Left renal cortex interstitium (tissue), 4 donors: Measurements from ENCODE around the gene CNGA4. TPM values are rescaled to one million over a fixed set of nuclear protein-coding genes. Genes with fewer than 3 reads are reported as not detected.

Experiments used
- DNase-seq, 4 donors: peaks; one replicate each; pipeline ENCODE4 v3.0.0-alpha.2; 2013; ENCODE audit warnings: low read depth in 4 of 4, low spot score in 2 of 4, missing footprints in 1 of 4
- polyA plus RNA-seq, 4 donors: library from polyadenylated mRNA; unstranded; fragments of 120-200 nt; gene quantifications; one replicate each; pipeline ENCODE4 v1.2.1, GENCODE V29; 2013; ENCODE audit not compliant: insufficient read length in 4 of 4

The CNGA4 gene, protein sequence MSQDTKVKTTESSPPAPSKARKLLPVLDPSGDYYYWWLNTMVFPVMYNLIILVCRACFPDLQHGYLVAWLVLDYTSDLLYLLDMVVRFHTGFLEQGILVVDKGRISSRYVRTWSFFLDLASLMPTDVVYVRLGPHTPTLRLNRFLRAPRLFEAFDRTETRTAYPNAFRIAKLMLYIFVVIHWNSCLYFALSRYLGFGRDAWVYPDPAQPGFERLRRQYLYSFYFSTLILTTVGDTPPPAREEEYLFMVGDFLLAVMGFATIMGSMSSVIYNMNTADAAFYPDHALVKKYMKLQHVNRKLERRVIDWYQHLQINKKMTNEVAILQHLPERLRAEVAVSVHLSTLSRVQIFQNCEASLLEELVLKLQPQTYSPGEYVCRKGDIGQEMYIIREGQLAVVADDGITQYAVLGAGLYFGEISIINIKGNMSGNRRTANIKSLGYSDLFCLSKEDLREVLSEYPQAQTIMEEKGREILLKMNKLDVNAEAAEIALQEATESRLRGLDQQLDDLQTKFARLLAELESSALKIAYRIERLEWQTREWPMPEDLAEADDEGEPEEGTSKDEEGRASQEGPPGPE
- polyA plus RNA-seq, result under 1 TPM in 3 of 4 donors, not detected in 1; 0.23 to 0.34 (median 0.27) TPM

DNA sequence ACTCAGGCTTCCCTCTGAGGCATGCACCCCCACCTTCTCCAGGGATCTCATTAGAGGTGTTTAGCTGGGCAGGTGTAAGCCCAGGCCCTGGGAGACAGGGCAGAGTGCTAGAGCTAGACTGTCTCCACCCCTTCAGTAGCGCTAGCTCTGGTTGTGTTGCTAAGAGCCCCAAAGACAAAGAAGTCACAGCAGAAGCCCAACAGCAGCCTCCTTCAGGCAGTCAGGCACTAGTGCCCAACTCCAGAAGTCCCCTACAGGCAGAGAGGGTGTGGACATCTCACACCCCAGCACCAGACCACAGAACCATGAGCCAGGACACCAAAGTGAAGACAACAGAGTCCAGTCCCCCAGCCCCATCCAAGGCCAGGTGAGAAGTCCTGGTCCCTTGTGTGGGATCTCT is at the start of gene CNGA4:
Gene CNGA4, plus strand, starts transcription at position 188 of the 400 bp plus-strand sequence. Its CDS starts 118 bp downstream, at position 306.
- DNase-seq, result no peak

DNA sequence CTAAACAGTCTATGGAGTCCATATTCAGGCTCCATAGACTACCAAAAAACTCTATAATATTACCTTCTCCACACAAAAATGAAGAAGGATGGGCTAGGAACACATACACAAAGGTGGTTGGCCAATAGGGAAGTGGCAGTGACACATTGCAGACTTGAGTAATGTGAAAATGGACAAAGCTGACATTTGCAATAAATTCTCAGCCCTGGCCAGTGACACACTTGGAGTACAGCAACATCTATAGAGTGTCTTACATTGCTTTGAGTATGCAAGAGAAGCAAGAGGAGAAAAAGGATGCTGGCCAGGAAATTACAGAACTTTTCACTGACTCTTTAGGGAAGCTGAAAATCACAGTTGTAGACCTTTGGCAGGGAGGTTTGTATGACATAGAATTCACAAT is 47.1 kb upstream of the CNGA4 start:
- no peak for DNase-seq

DNA sequence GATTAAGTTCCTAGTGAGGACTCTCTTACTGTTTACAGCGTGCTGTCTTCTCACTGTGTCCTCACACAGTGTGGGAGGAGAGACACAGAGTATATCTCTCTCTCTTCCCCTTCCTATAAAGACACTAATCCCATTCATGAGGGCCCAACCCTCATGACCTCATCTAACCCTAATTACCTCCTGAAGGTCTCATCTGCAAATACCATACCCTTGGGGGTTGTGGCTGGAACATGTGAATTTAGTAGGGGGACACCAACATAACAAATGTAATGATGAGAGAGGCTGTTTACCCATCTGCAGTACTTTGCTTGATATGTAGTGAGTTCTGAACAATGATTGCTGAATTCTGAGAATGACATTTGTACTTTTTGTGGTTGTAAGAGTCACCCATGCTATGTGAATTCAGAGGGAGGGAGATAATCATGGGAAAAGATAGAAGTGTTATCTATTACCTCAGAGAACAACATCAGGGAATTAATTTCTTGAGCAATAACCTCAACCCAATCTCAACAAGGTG is 44.8 kb upstream of the CNGA4 start:
- DNase-seq, result no peak

DNA sequence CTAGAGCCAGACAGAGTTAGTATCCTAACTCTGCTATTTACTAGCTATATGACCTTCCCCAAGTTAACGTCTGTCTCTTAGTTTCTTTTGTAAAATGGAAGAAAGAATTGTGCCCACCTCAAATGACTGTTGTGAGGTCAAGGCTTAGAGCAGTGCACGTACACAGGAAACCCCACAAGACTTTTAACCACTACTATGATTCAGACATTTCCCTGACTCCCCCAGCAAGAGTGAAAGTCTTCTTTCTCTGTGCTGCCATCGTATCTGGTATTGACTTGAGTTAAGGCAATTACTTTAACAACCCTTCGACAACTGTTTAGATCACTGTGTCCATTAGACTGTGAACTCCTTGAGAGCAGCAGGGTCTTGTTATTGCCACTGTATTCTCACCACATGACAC is 42.5 kb upstream of the CNGA4 start:
- DNase-seq, result no peak

- no peak for DNase-seq
Measured at GRCh38 chr11:6197466-6198200, 41.3 kb upstream of the CNGA4 start.

DNA sequence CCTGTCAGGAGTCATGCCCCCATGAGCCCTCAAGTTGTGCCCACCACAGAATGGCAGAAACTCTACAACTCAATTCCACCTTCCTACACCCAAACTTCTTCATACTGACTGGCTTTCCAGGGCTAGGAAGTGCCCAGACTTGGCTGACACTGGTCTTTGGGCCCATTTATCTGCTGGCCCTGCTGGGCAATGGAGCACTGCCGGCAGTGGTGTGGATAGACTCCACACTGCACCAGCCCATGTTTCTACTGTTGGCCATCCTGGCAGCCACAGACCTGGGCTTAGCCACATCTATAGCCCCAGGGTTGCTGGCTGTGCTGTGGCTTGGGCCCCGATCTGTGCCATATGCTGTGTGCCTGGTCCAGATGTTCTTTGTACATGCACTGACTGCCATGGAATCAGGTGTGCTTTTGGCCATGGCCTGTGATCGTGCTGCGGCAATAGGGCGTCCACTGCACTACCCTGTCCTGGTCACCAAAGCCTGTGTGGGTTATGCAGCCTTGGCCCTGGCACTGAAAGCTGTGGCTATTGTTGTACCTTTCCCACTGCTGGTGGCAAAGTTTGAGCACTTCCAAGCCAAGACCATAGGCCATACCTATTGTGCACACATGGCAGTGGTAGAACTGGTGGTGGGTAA is 39.6 kb upstream of the CNGA4 start, which contains the start of gene OR52W1:
Gene OR52W1, plus strand, starts transcription at position 51 of the 637 bp plus-strand sequence. Its CDS starts 0 bp downstream, at position 51.
- no peak for DNase-seq

DNA sequence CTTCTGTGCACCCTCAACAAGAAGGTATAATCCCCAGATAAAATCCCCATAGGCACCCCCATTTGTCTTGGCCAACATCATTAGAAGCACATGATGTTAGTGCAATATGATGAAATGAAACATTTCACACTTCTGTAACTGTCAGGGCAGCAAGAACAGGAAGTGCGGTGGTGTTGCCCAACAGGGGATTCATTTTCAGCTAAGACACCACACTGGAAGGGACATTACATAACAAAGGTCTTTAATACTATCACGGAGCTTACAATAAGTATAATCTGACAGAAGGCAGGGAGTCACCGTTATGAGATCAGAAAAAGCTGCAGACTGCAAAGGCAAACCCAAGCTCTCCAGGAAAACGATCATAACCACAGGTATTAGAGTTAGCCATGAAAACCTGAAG is 37.9 kb upstream of the CNGA4 start:
- no peak for DNase-seq

DNA sequence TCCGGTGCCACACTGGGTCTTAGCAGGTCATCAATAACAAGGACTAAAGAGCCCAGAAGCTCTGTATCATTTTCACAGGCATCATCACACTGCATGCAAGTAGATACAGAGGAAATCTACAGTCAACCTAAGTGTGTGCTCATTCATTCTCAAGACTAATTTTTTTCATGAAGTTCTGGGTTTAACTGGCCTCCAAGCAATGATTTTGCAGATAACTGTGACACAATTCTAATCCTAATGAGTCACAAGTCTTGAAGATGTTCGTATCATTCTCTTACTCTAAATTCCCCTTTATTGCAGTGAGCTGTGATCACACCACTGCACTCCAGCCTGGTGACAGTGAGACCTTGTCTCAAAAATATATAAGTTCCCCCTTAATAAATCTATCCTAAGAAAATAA is 37.4 kb upstream of the CNGA4 start:
- no peak for DNase-seq

DNA sequence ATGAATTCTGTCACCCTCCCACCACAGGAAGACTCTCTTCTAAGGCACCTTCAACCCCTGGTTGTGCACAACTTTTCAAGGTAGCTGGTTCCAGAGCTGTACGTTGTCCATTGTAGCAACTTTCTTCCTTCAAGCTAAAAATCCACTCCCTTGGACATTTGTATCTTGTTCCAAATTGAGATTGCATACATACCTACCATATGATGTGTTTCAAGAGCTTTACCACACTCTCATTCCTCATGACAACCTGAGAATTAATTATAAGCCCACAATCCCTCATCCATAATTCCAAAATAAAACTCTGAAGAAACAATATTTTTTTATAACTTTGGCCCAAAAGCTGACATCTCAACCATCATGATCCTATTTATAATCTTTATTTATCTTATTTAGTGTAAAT is 36.8 kb upstream of the CNGA4 start:
- DNase-seq, result no peak

DNA sequence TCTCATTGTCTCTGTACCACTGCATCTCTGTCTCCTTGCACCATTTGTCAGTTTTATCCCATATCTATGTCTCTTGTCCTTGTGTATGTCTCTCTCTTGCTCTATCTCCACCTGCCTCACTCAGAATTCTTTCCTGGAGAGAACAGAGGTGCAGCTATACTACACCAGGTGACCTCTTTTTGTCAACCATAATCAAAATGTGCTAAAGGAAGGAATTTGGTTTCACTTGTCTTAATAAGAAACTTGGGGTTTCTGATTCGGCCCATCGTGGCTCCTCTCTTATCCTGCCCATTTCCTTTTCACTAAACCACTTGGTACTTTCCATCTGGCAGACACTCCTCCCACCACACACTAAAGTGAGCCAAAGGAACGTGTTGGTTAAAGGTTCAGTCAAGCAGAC is 35.6 kb upstream of the CNGA4 start:
- DNase-seq, result no peak

GRCh38 chr11:6204706-6205105 is 34.2 kb upstream of the CNGA4 start:
- DNase-seq, result no peak

GRCh38 chr11:6205366-6205765 is 33.5 kb upstream of the CNGA4 start, which contains the start of gene C11orf42:
TSS of gene C11orf42 (plus strand) at chr11:6205557. CDS start at chr11:6205616, 59 bp downstream.
- DNase-seq, result no peak

DNA sequence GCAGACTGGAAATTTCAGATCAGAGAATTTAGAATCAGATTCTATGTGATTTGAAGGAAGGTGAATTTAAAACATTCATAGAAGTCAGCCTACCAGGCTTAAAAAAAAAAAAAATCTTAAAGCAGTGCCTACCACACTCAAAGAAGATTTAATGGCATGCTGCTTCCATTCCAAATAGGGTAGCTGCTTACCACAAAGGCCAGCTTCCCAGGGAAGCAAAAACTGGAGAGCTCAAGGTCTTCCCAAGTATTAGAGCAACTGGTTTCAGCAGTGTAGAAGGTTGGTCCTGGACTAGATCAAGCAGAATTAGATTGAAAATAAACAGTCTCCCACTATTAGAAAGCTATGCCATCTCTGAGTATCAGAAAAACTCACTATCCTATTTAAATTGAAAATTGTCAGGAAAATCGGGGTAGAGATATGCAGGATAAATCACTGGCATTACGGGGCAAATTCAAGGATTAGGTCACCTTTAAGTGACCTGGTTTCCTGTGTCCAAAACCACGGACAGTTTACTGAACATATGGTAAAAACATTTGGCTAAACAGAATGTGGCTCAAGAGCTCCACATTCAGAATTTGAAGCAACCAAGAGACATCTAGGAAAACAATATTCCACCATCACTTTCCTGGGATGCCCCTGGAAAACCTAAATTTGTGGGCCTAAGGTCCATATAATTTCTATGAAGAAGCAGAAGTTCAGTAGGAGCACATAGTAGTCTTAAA is 32.3 kb upstream of the CNGA4 start:
- DNase-seq, result no peak

DNA sequence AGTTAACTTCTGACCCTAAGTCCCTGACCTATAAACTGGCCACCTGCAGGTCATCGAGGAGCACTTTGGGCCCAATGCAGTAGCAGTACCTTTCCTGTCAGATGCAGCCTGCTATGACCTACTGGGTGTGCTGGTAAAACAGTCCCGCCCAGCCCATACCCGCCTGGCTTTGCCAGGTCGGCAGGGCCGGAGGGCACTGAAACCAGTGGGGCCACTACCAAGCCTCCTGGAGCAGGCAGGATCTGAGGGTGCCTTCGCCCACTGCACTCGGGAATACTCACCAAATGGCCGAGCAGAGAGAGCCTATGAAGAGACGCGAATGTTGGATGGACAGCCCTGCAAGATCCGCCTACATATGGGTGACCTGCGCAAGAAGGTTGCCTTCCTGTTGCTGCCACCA is 29.1 kb upstream of the CNGA4 start:
- DNase-seq, result no peak

DNA sequence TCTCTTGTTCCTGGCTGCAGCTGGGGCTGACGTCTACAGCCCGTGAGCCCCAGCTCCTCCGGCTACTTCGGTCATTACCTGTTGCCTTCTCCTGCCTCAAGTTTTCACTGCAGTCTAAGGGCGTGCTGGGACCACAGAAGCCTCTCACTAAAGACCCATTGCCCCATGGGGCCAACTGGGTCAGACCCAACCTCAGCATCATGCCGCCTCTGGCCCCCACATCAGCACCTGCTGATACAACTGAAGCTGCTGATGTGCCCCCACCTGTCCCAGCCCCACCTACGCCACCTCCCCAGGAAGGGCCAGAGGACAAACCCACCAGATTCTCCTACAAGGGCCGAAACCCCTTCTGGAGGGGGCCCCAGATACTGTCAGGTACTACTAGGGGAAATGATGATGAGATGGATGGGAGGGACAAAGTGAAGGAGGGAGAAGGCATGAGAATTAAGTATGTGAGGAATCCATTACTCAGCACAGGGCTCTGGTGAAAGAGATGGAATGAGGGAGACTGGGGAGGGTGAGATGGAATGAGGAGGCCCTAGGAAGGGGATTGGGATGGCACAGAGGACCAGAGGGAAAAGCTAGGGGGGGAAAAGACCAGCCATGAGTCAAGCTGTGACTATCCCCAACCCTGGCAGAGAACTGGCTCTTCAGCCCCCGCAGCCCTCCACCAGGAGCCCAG is 28.5 kb upstream of the CNGA4 start:
- DNase-seq, result no peak

- DNase-seq, result no peak
Measured at GRCh38 chr11:6214530-6214929, 24.4 kb upstream of the CNGA4 start.

GRCh38 chr11:6216501-6216900 is 22.4 kb upstream of the CNGA4 start:
- DNase-seq, result no peak

DNA sequence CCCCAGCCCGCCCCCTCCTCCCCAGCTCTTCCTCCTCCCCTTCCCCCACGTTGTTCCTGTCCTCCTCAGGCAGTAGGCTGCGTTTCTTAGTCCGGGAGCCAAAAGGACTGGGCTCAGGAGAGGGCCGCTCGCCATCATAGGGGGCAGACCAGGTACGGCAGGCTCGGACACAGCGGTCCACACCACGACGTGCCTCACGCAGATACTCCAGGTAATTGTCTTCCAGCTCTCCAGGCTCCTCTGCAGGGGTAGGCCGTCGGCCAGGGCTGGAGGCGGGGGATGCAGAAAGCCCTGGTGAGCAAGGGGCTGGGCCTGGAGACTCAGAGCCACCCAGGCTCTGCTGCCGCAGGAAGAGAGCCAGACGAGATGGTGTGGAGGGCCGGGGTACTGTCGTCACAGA is 21.2 kb upstream of the CNGA4 start:
- no peak for DNase-seq

DNA sequence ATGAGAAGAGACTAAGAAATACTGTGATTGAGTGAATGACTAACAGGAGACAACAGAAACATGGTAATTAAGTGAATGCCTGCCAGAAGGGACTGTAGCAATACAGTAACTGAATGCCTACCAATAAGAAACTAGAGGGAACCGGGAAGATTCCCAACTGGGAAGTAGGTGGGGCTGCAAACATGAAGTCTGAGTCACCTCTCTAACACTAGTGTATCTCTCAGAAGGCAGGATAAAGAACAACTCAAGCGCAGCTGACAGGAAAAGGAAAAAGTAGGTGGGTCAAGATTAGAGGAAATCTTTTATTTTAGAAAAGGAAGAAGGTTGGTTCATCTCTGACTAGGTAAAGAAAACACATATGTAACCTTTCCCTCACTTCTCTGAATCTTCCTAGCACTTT is 19.5 kb upstream of the CNGA4 start:
- no peak for DNase-seq
